Activated CD4-positive, CD25-positive, alpha-beta regulatory T cell (primary cell): ENCODE data around the gene B3GAT3.
"Not testable (repeated sequence)": the region's sequence is repeated elsewhere in the genome, so short reads cannot be mapped to it uniquely, and the experiment has no call there.

Experiments
- DNase-seq, 4 experiments: peaks; one replicate each; lab custom pipeline; 2025; lab: John Stamatoyannopoulos, UW

B3GAT3 gene

GRCh38 chr11:62603776-62604299, 17.9 kb downstream of the B3GAT3 start:
- no peak for DNase-seq

- DNase-seq, result no peak
Observed at GRCh38 chr11:62603072-62603408, 18.7 kb downstream of the B3GAT3 start.

GRCh38 chr11:62602141-62603071, 19.4 kb downstream of the B3GAT3 start:
- no peak for DNase-seq

- peak; percentile 96 to 98 (median 97) for DNase-seq
Observed at GRCh38 chr11:62601372-62602140, 20.2 kb downstream of the B3GAT3 start, which contains the start of gene MTA2. Gene MTA2 (minus strand): TSS chr11:62601865. CDS start chr11:62601450, 415 bp downstream.

GRCh38 chr11:62601122-62601371, 20.7 kb downstream of the B3GAT3 start:
- DNase-seq, result peak in 2 of 4 experiments; percentile 37 to 41

- DNase-seq, result no peak
Observed at GRCh38 chr11:62600367-62601121, 21.2 kb downstream of the B3GAT3 start.

GRCh38 chr11:62599901-62600300, 21.9 kb downstream of the B3GAT3 start:
- DNase-seq, result no peak

- DNase-seq, result peak; percentile 90 to 95 (median 92)
Observed at GRCh38 chr11:62599069-62599696, 22.6 kb downstream of the B3GAT3 start.

- no peak for DNase-seq
Observed at GRCh38 chr11:62595124-62595523, 26.7 kb downstream of the B3GAT3 start.

GRCh38 chr11:62593434-62594044, 28.2 kb downstream of the B3GAT3 start:
- DNase-seq, result peak; percentile 26 to 64 (median 56)

- DNase-seq, result no peak
Observed at GRCh38 chr11:62592989-62593421, 28.8 kb downstream of the B3GAT3 start.

- no peak for DNase-seq
Observed at GRCh38 chr11:62592146-62592815, 29.5 kb downstream of the B3GAT3 start.

- DNase-seq, result peak; percentile 85 to 90 (median 89)
Observed at GRCh38 chr11:62591448-62592145, 30.2 kb downstream of the B3GAT3 start, which contains the start of gene TUT1. Gene TUT1 (minus strand): TSS chr11:62591523. CDS start chr11:62591485, 38 bp downstream.

GRCh38 chr11:62588966-62589637, 32.7 kb downstream of the B3GAT3 start:
- DNase-seq, result no peak

- not testable (repeated sequence) for DNase-seq
Observed at GRCh38 chr11:62585356-62585755, 36.4 kb downstream of the B3GAT3 start.

- DNase-seq, result not testable (repeated sequence)
Observed at GRCh38 chr11:62581735-62582134, 40.1 kb downstream of the B3GAT3 start.

GRCh38 chr11:62580959-62581715, 40.6 kb downstream of the B3GAT3 start:
- DNase-seq, result no peak

- DNase-seq, result no peak
Observed at GRCh38 chr11:62579252-62579651, 42.5 kb downstream of the B3GAT3 start.
